IMR-90 (cell line): ENCODE data around the gene PDGFRA. TPM values are rescaled to one million over a fixed set of nuclear protein-coding genes. Genes with fewer than 3 reads are reported as not detected.

Experiments
- ATAC-seq: fragments of 200-7000 bp; cut with Tn5 transposase; 2 replicates; pipeline ENCODE4 v1.9.1; 2020; ENCODE audit warnings: low read depth, mild to moderate bottlenecking, moderate library complexity
- BruUV-seq: library from RNA; stranded (reverse); fragments of 400-500 nt; replicated peaks from 2 replicates; lab custom pipeline; 2021; lab: Mats Ljungman, UMichigan
- CTCF ChIA-PET: fragments of 300-600 bp; formaldehyde crosslinking; extraction: SDS; loops from one replicate; lab custom pipeline; 2021; ENCODE audit warnings: antibody characterized with exemption; lab: Yijun Ruan, JAX
- POLR2A ChIA-PET: fragments of 300-600 bp; sonication (Branson Sonifier 250); formaldehyde crosslinking; loops from one replicate; lab custom pipeline; 2022; ENCODE audit warnings: antibody characterized with exemption; ENCODE audit not compliant: unreplicated experiment; lab: Charles Lee
- DNase-seq: peaks from one replicate; pipeline ENCODE4 v3.0.0; 2013
- H2AFZ ChIP-seq: replicated peaks from 2 replicates; pipeline ENCODE3; 2013; ENCODE audit warnings: low read length, mild to moderate bottlenecking; ENCODE audit not compliant: poor library complexity
- H2AK5ac ChIP-seq: 2 replicates; pipeline ENCODE4 v1.6.1; 2013; ENCODE audit warnings: low read depth, low read length, inconsistent platforms
- H2AK9ac ChIP-seq: replicated peaks from 2 replicates; pipeline ENCODE3; 2013; ENCODE audit warnings: mild to moderate bottlenecking, low read depth, low read length, moderate library complexity; ENCODE audit not compliant: poor library complexity
- H2BK120ac ChIP-seq: 2 replicates; pipeline ENCODE4 v1.6.1; 2013; ENCODE audit warnings: low read depth, low read length, inconsistent platforms
- H2BK15ac ChIP-seq: 3 replicates; pipeline ENCODE4 v1.6.1; 2013; ENCODE audit warnings: low read depth, low read length, inconsistent platforms
- H2BK20ac ChIP-seq: 2 replicates; pipeline ENCODE4 v1.6.1; 2013; ENCODE audit warnings: low read depth, mild to moderate bottlenecking, inconsistent platforms, low read length, moderate library complexity
- H2BK5ac ChIP-seq: 2 replicates; pipeline ENCODE4 v1.6.1; 2013; ENCODE audit warnings: mild to moderate bottlenecking, low read depth, low read length, inconsistent platforms; ENCODE audit not compliant: poor library complexity, severe bottlenecking
- H3K14ac ChIP-seq: replicated peaks from 2 replicates; pipeline ENCODE4 v1.6.1; 2013; ENCODE audit warnings: low read depth, low read length, inconsistent platforms
- H3K18ac ChIP-seq: 2 replicates; pipeline ENCODE4 v1.6.1; 2013; ENCODE audit warnings: low read depth, low read length, control low read depth
- H3K23ac ChIP-seq: 2 replicates; pipeline ENCODE4 v1.6.1; 2013; ENCODE audit warnings: low read depth, low read length, inconsistent platforms
- H3K27ac ChIP-seq: 2 replicates; pipeline ENCODE4 v1.5.1; 2013; ENCODE audit warnings: mild to moderate bottlenecking, control low read depth, low read length; ENCODE audit not compliant: insufficient read depth
- H3K27me3 ChIP-seq: 2 replicates; pipeline ENCODE4 v1.6.1; 2013; ENCODE audit warnings: low read length; ENCODE audit not compliant: control insufficient read depth, insufficient read depth
- H3K36me3 ChIP-seq: 2 replicates; pipeline ENCODE4 v1.6.1; 2013; ENCODE audit warnings: low read length, mixed read lengths; ENCODE audit not compliant: control insufficient read depth, insufficient read depth
- H3K4ac ChIP-seq: 2 replicates; pipeline ENCODE4 v1.6.1; 2013; ENCODE audit warnings: low read depth, low read length, inconsistent platforms
- H3K4me1 ChIP-seq: 2 replicates; pipeline ENCODE4 v1.6.1; 2013; ENCODE audit warnings: low read length, mixed read lengths; ENCODE audit not compliant: control insufficient read depth, insufficient read depth
- H3K4me2 ChIP-seq: 2 replicates; pipeline ENCODE4 v1.6.1; 2013; ENCODE audit warnings: low read depth, mild to moderate bottlenecking, control low read depth, low read length, moderate library complexity
- H3K4me3 ChIP-seq: 2 replicates; pipeline ENCODE4 v1.5.1; 2013; ENCODE audit warnings: low read depth, mild to moderate bottlenecking, control low read depth, low read length, moderate library complexity; ENCODE audit not compliant: insufficient read depth
- H3K56ac ChIP-seq: 2 replicates; pipeline ENCODE4 v1.6.1; 2013; ENCODE audit warnings: low read length, inconsistent platforms; ENCODE audit not compliant: insufficient read depth; ENCODE audit errors: extremely low read depth
- H3K79me1 ChIP-seq, 2 experiments: 2 replicates each; pipeline ENCODE4 v1.6.1; 2013; ENCODE audit warnings: low read length in 2 of 2, inconsistent platforms in 1 of 2, low read depth in 1 of 2
- H3K9ac ChIP-seq: 2 replicates; pipeline ENCODE4 v1.6.1; 2013; ENCODE audit warnings: low read depth, low read length, control low read depth
- H3K9me1 ChIP-seq: 2 replicates; pipeline ENCODE4 v1.6.1; 2013; ENCODE audit warnings: low read length, inconsistent platforms; ENCODE audit not compliant: insufficient read depth
- H3K9me3 ChIP-seq: 2 replicates; pipeline ENCODE4 v1.6.1; 2013; ENCODE audit warnings: low read length; ENCODE audit not compliant: control insufficient read depth, insufficient read depth
- H4K20me1 ChIP-seq: 2 replicates; pipeline ENCODE4 v1.6.1; 2013; ENCODE audit warnings: low read length, inconsistent platforms; ENCODE audit not compliant: insufficient read depth
- H4K5ac ChIP-seq: 2 replicates; pipeline ENCODE4 v1.6.1; 2013; ENCODE audit warnings: mild to moderate bottlenecking, low read depth, low read length, control low read depth
- H4K8ac ChIP-seq, 2 experiments: 2 replicates each; pipeline ENCODE4 v1.6.1; 2013; ENCODE audit warnings: low read depth in 2 of 2, low read length in 2 of 2, control low read depth in 1 of 2, inconsistent platforms in 1 of 2
- H4K91ac ChIP-seq: 2 replicates; pipeline ENCODE4 v1.6.1; 2013; ENCODE audit warnings: low read depth, low read length, inconsistent platforms; ENCODE audit not compliant: insufficient read depth
- NFE2L2 ChIP-seq: fragments of 150-350 bp; IDR thresholded peaks from 2 replicates; pipeline ENCODE4 v1.6.1; 2016; ENCODE audit warnings: low read depth, mild to moderate bottlenecking, low read length
- POLR2A ChIP-seq: IDR thresholded peaks from 2 replicates; pipeline ENCODE4 v1.6.1; 2012; ENCODE audit warnings: mild to moderate bottlenecking, low read depth, low read length
- RAD21 ChIP-seq: IDR thresholded peaks from 2 replicates; pipeline ENCODE4 v1.6.1; 2012; ENCODE audit warnings: low read length, improper control_type of control experiment
- WGBS, 2 experiments: methylation state at CpG; one replicate each; pipeline versions ENCODE4 v1.1.5 to v1.1.7; 2013; ENCODE audit warnings: missing lambda C conversion rate in 2 of 2; ENCODE audit not compliant: insufficient read length in 1 of 2; ENCODE audit errors: extremely low coverage in 2 of 2; 5-methylcytosine and 5-hydroxymethylcytosine counted together
- dilution Hi-C: fragments of 300-500 bp; cut with HindIII; formaldehyde crosslinking; loops from one replicate; pipeline ENCODE4 v1.14.3; 2018; ENCODE audit warnings: low sequenced_read_pairs; ENCODE audit not compliant: unreplicated experiment
- in situ Hi-C: fragments of 300-500 bp; cut with MboI; formaldehyde crosslinking; loops from 3 replicates; pipeline ENCODE4 v1.14.3; 2019; ENCODE audit warnings: low sequenced_read_pairs, inconsistent platforms, mixed read lengths
- intact Hi-C: fragments of 100-400 bp; cut with micrococcal nuclease; formaldehyde crosslinking; loops from 2 replicates; pipeline ENCODE4 v1.10.0; 2022
- polyA plus RNA-seq, 3 experiments: library from polyadenylated mRNA; depleted of rRNA; stranded (reverse); fragments of >200 nt; gene quantifications; 2 replicates each; pipeline ENCODE4 v1.2.3, GENCODE V29; 2012; ENCODE audit warnings: low replicate concordance in 1 of 3
- total RNA-seq: library from RNA; depleted of rRNA; stranded (reverse); fragments of >200 nt; gene quantifications from 2 replicates; pipeline ENCODE4 v1.2.3, GENCODE V29; 2012

Gene PDGFRA
- total and polyA plus RNA-seq, 2 of the 4 experiments (the other 2 are of a cell fraction) = 60.8 to 168 TPM

DNA sequence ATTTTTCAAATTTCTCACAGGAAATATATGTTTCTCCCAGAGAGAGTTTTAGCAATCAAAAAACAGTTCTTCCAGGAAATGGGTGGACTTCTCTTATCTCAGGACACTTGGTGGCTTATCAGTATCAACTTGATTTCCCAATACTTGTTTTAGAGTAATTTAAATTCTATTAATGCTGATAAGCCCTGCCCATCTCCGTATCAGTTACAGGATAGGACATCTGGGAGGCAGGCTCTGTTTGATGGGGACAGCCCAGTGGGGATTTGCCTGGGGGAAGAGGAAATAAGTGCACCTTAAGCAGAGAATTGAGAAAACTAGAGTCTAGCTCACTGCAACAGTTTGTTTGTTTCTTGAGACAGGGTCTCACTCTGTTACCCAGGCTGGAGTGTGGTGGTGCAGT lies 43.2 kb upstream of the PDGFRA start:
- H3K4me1 ChIP-seq = no peaks in the 10 kb centered on the region
- H3K79me1 ChIP-seq = no peaks in the 10 kb centered on the region
- H2AK9ac ChIP-seq = no peak overlapping the region
- no peak overlapping the region for H2AK5ac ChIP-seq
- no TSS peak for BruUV-seq
- DNase-seq = no peak
- no peaks in the 10 kb centered on the region for H3K36me3 ChIP-seq
- no peak overlapping the region for H2BK20ac ChIP-seq
- in situ Hi-C loops = no loop called here
- no peak overlapping the region for H3K4ac ChIP-seq
- ChIA-PET CTCF (interaction anchor here (1.4 kb wide), 1 partner anchor 15 kb away, joined by 4 read pairs; no protein-coding TSS in a partner anchor), POLR2A (no interaction called here)
- no CpG with 5 or more reads among the region's 1 CpG for WGBS, 2 experiments
- no peak overlapping the region for H3K9ac ChIP-seq
- ATAC-seq = no peak
- dilution Hi-C loops = no loop called here
- no peak overlapping the region for H3K14ac ChIP-seq
- intact Hi-C loops = no loop called here
- no peak overlapping the region for H2BK15ac ChIP-seq
- H3K9me3 ChIP-seq = no peaks in the 10 kb centered on the region
- no peak overlapping the region for H4K91ac ChIP-seq
- H4K5ac ChIP-seq = no peak overlapping the region
- no peak for TF ChIP-seq POLR2A
- TF ChIP-seq RAD21 = no peak
- no peak for TF ChIP-seq NFE2L2
- H2BK120ac ChIP-seq = no peak overlapping the region
- H3K9me1 ChIP-seq = no peaks in the 10 kb centered on the region; the same call in 1 of the 2 replicates
- no peak overlapping the region for H3K18ac ChIP-seq
- no peaks in the 10 kb centered on the region for H3K27me3 ChIP-seq
- H3K4me3 ChIP-seq = no peak overlapping the region
- H4K8ac ChIP-seq = no peak overlapping the region
- no peak overlapping the region for H3K23ac ChIP-seq
- no peak overlapping the region for H3K27ac ChIP-seq
- no peaks in the 10 kb centered on the region for H4K20me1 ChIP-seq
- no peak overlapping the region for H3K56ac ChIP-seq
- H2BK5ac ChIP-seq = no peak overlapping the region
- H2AFZ ChIP-seq = no peak overlapping the region
- no peak overlapping the region for H3K4me2 ChIP-seq
